HCT116 (cell line): ENCODE data around the gene OR2AT4. TPM values are rescaled to one million over a fixed set of nuclear protein-coding genes. Genes with fewer than 3 reads are reported as not detected.

Experiments used
- ATAC-seq: fragments of 200-7000 bp; cut with Tn5 transposase; 2 replicates; pipeline ENCODE4 v1.9.1; 2020; ENCODE audit warnings: mild to moderate bottlenecking, moderate library complexity
- BruUV-seq: library from RNA; stranded (reverse); fragments of 400-500 nt; replicated peaks from 2 replicates; lab custom pipeline; 2021; lab: Mats Ljungman, UMichigan
- CTCF ChIA-PET: fragments of 300-600 bp; sonication (Branson Sonifier 250); formaldehyde crosslinking; loops from one replicate; lab custom pipeline; 2021; ENCODE audit warnings: antibody characterized with exemption; lab: Charles Lee
- POLR2A ChIA-PET: fragments of 300-600, 350-600 bp; sonication (Branson Sonifier 250); formaldehyde crosslinking; loops from one replicate; lab custom pipeline; 2021; ENCODE audit warnings: antibody characterized with exemption; lab: Charles Lee
- RAD21 ChIA-PET, 2 experiments: fragments of 300-600 bp; sonication (Branson Sonifier 250); formaldehyde crosslinking; loops; one replicate each; lab custom pipeline; 2023; ENCODE audit warnings: low total read pairs in 2 of 2; ENCODE audit not compliant: uncharacterized antibody in 2 of 2, unreplicated experiment in 2 of 2, low non-redundant PET in 1 of 2; lab: Charles Lee
- DNase-seq: peaks from one replicate; pipeline ENCODE4 v3.0.0-alpha.2; 2010; ENCODE audit warnings: low read depth, low spot score
- H2AFZ ChIP-seq: fragments of 200-600 bp; shearing (Covaris generic), sonication (generic); 2 replicates; pipeline ENCODE4 v1.6.1; 2017; ENCODE audit warnings: low read depth, mixed run types, mixed read lengths, antibody characterized with exemption, low read length; ENCODE audit not compliant: poor library complexity, severe bottlenecking
- H3K27ac ChIP-seq: 2 replicates; pipeline ENCODE4 v1.5.1; 2012; ENCODE audit warnings: low read depth, low read length
- H3K27me3 ChIP-seq: fragments of 200-600 bp; sonication (generic); 2 replicates; pipeline ENCODE4 v1.6.1; 2016; ENCODE audit warnings: mixed run types, low read length, mixed read lengths; ENCODE audit not compliant: insufficient read depth
- H3K36me3 ChIP-seq, 2 experiments: fragments of 200-500 bp in 1 of 2; fragments of 200-600 bp in 1 of 2; sonication (Bioruptor generic) in 1 of 2; sonication (generic) in 1 of 2; 2 replicates each; pipeline versions ENCODE4 v1.5.1 to v1.6.1; 2014 to 2016; ENCODE audit warnings: low read length in 2 of 2, inconsistent platforms in 1 of 2, mixed read lengths in 1 of 2, mixed run types in 1 of 2; ENCODE audit not compliant: insufficient read depth in 2 of 2, control insufficient read depth in 1 of 2
- H3K4me1 ChIP-seq, 2 experiments: fragments of 200-600 bp in 1 of 2; sonication (generic) in 1 of 2; 2 replicates each; pipeline versions ENCODE4 v1.5.1 to v1.6.1; 2012 to 2017; ENCODE audit warnings: low read length in 2 of 2, inconsistent platforms in 1 of 2, mild to moderate bottlenecking in 1 of 2, mixed read lengths in 1 of 2, mixed run types in 1 of 2, moderate library complexity in 1 of 2; ENCODE audit not compliant: insufficient read depth in 2 of 2, control insufficient read depth in 1 of 2
- H3K4me2 ChIP-seq: fragments of 200-600 bp; sonication (generic); 2 replicates; pipeline ENCODE4 v1.6.1; 2017; ENCODE audit warnings: mixed run types, low read length, mixed read lengths
- H3K4me3 ChIP-seq, 2 experiments: fragments of 200-600 bp in 1 of 2; sonication (generic) in 1 of 2; replicated peaks in 1 of 2; 2 replicates each; pipeline ENCODE4 v1.5.1; 2011 to 2016; ENCODE audit warnings: low read length in 2 of 2, control low read depth in 1 of 2, low read depth in 1 of 2, mild to moderate bottlenecking in 1 of 2, mixed read lengths in 1 of 2, mixed run types in 1 of 2
- H3K79me2 ChIP-seq: fragments of 200-600 bp; sonication (generic); 2 replicates; pipeline ENCODE4 v1.6.1; 2017; ENCODE audit warnings: mild to moderate bottlenecking, mixed run types, low read length, moderate library complexity, mixed read lengths; ENCODE audit not compliant: insufficient read depth
- H3K9ac ChIP-seq: fragments of 200-600 bp; sonication (generic); 2 replicates; pipeline ENCODE4 v1.6.1; 2016; ENCODE audit warnings: low read length, mixed read lengths
- H3K9me2 ChIP-seq: fragments of 200-600 bp; sonication (generic), shearing (Covaris generic); 2 replicates; pipeline ENCODE4 v1.6.1; 2017; ENCODE audit warnings: mixed run types, mild to moderate bottlenecking, moderate library complexity; ENCODE audit not compliant: insufficient read depth
- H3K9me3 ChIP-seq, 2 experiments: fragments of 200-500 bp in 1 of 2; fragments of 200-600 bp in 1 of 2; sonication (Bioruptor generic) in 1 of 2; sonication (generic) in 1 of 2; 2 replicates each; pipeline ENCODE4 v1.6.1; 2014 to 2017; ENCODE audit warnings: low read length in 2 of 2, mixed read lengths in 2 of 2, inconsistent platforms in 1 of 2, low read depth in 1 of 2, mild to moderate bottlenecking in 1 of 2, mixed run types in 1 of 2, moderate library complexity in 1 of 2; ENCODE audit not compliant: control insufficient read depth in 1 of 2, insufficient read depth in 1 of 2
- H4K20me1 ChIP-seq: fragments of 200-600 bp; sonication (generic), shearing (Covaris generic); 2 replicates; pipeline ENCODE4 v1.6.1; 2017; ENCODE audit warnings: mixed run types, mild to moderate bottlenecking, moderate library complexity; ENCODE audit not compliant: insufficient read depth
- CTCF ChIP-seq, 3 experiments: fragments of 200-600 bp in 1 of 3; sonication (generic) in 1 of 3; IDR thresholded peaks in 2 of 3; conservative IDR thresholded peaks in 1 of 3; 2 replicates each; pipeline ENCODE4 v1.5.1; 2012 to 2017; ENCODE audit warnings: low read depth in 2 of 3, low read length in 2 of 3, antibody characterized with exemption in 1 of 3, borderline replicate concordance in 1 of 3, control low read depth in 1 of 3, mild to moderate bottlenecking in 1 of 3, mixed read lengths in 1 of 3, mixed run types in 1 of 3, moderate library complexity in 1 of 3; ENCODE audit not compliant: insufficient read depth in 1 of 3
- EZH2phosphoT487 ChIP-seq: fragments of 200-600 bp; IDR thresholded peaks from 2 replicates; pipeline ENCODE4 v1.6.1; 2018; ENCODE audit warnings: antibody characterized with exemption, borderline replicate concordance
- FOSL1 ChIP-seq: IDR thresholded peaks from 2 replicates; pipeline ENCODE4 v1.6.1; 2012; ENCODE audit warnings: low read depth
- JUND ChIP-seq: IDR thresholded peaks from 2 replicates; pipeline ENCODE4 v1.6.1; 2012
- POLR2A ChIP-seq: IDR thresholded peaks from 2 replicates; pipeline ENCODE4 v1.7.0; 2011; ENCODE audit warnings: borderline replicate concordance; ENCODE audit not compliant: insufficient read depth, insufficient read length; ENCODE audit errors: extremely low read depth
- POLR2AphosphoS5 ChIP-seq: IDR thresholded peaks from 2 replicates; pipeline ENCODE4 v1.6.1; 2011; ENCODE audit warnings: mild to moderate bottlenecking, low read depth, low read length, moderate library complexity
- RAD21 ChIP-seq: IDR thresholded peaks from 2 replicates; pipeline ENCODE4 v1.6.1; 2012; ENCODE audit warnings: low read depth, mild to moderate bottlenecking
- SIN3A ChIP-seq: IDR thresholded peaks from 2 replicates; pipeline ENCODE4 v1.6.1; 2012; ENCODE audit warnings: low read depth
- TCF7L2 ChIP-seq: IDR thresholded peaks from 2 replicates; pipeline ENCODE4 v1.7.0; 2011; ENCODE audit warnings: borderline replicate concordance, inconsistent platforms; ENCODE audit not compliant: insufficient read depth, insufficient read length; ENCODE audit errors: extremely low read depth
- ZFX ChIP-seq: fragments of 450-650 bp; IDR thresholded peaks from 2 replicates; pipeline ENCODE4 v1.6.1; 2017
- ZNF274 ChIP-seq: fragments of 200-500 bp; sonication (Bioruptor generic); IDR thresholded peaks from 2 replicates; pipeline ENCODE4 v1.6.1; 2014; ENCODE audit warnings: mild to moderate bottlenecking, low read depth, low read length, inconsistent platforms
- intact Hi-C: fragments of 100-400 bp; cut with micrococcal nuclease; formaldehyde crosslinking; loops from 2 replicates; pipeline ENCODE4 v1.10.0; 2022
- total RNA-seq: library from RNA; stranded (reverse); gene quantifications from one replicate; pipeline ENCODE4 v1.2.1, GENCODE V29; 2021; ENCODE audit not compliant: unreplicated experiment

Gene OR2AT4
- total RNA-seq, 1 experiment from 2014 or later = not detected

GRCh38 chr11:75040167-75040770 is 56.4 kb downstream of the OR2AT4 start:
- CTCF ChIA-PET = no interaction called here

More at GRCh38 chr11:75040167-75040770, 56.4 kb downstream of the OR2AT4 start:
- BruUV-seq = no TSS peak
- ChIA-PET RAD21 (no interaction called here), POLR2A (no interaction called here)
- H3K36me3 ChIP-seq = no peaks in the 10 kb centered on the region
- no peak overlapping the region for H3K4me3 ChIP-seq
- H3K9ac ChIP-seq = no peak overlapping the region
- H3K27me3 ChIP-seq = no peaks in the 10 kb centered on the region
- H3K4me2 ChIP-seq = no peak overlapping the region
- H3K9me3 ChIP-seq = no peaks in the 10 kb centered on the region
- no peaks in the 10 kb centered on the region for H3K79me2 ChIP-seq
- DNase-seq (no peak), ATAC-seq (no peak)
- no peak overlapping the region for H3K27ac ChIP-seq
- H3K4me1 ChIP-seq = peaks cover 19 to 26% of the 10 kb centered on the region in 2 experiments
- intact Hi-C loops = no loop called here
- H2AFZ ChIP-seq = no peak overlapping the region
- no peaks in the 10 kb centered on the region for H4K20me1 ChIP-seq
- no peaks in the 10 kb centered on the region for H3K9me2 ChIP-seq
- TF ChIP-seq TCF7L2 = no peak
- no peak for TF ChIP-seq ZNF274
- TF ChIP-seq ZFX = no peak
- no peak for TF ChIP-seq RAD21
- TF ChIP-seq FOSL1 = no peak
- TF ChIP-seq JUND = no peak
- TF ChIP-seq CTCF (IDR thresholded peaks at IDR 0.05 in 2 of 3, conservative IDR thresholded peaks at IDR 0.05 in 1 of 3; ENCODE audit: borderline replicate concordance in 1 of 3, insufficient read depth in 1 of 3, low read depth in 2 of 3, low read length in 2 of 3) = no peak
- TF ChIP-seq POLR2A = no peak
- TF ChIP-seq SIN3A = no peak
- TF ChIP-seq POLR2AphosphoS5 = no peak
- no peak for TF ChIP-seq EZH2phosphoT487
